Measurements from ENCODE around the gene VPS39.

The VPS39 gene

DNA sequence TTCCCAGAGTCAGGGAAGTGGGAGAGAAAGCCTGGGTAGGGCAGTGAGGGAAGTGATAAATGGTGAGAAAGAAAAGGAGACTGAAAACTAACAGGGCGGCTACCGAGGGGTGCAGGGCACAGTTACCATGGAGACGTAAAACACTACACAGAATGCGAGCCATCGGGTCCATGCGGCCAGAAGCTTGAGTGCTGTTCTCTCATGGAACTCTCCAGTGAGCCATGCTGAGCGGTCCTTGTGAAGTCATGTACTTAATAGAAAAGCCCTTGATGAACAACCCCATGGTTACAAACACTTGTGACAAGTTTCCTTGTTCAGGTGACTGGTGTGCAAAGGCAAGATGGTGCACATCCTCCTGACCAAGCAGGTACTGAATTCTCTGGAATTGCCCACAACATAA lies 48.0 kb downstream of the VPS39 start:
- TF ChIP-seq, protein P1, sequence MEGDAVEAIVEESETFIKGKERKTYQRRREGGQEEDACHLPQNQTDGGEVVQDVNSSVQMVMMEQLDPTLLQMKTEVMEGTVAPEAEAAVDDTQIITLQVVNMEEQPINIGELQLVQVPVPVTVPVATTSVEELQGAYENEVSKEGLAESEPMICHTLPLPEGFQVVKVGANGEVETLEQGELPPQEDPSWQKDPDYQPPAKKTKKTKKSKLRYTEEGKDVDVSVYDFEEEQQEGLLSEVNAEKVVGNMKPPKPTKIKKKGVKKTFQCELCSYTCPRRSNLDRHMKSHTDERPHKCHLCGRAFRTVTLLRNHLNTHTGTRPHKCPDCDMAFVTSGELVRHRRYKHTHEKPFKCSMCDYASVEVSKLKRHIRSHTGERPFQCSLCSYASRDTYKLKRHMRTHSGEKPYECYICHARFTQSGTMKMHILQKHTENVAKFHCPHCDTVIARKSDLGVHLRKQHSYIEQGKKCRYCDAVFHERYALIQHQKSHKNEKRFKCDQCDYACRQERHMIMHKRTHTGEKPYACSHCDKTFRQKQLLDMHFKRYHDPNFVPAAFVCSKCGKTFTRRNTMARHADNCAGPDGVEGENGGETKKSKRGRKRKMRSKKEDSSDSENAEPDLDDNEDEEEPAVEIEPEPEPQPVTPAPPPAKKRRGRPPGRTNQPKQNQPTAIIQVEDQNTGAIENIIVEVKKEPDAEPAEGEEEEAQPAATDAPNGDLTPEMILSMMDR (IDR thresholded peaks at IDR 0.05; ENCODE audit: borderline replicate concordance, insufficient read depth, low read depth, low read length), result no peak

DNA sequence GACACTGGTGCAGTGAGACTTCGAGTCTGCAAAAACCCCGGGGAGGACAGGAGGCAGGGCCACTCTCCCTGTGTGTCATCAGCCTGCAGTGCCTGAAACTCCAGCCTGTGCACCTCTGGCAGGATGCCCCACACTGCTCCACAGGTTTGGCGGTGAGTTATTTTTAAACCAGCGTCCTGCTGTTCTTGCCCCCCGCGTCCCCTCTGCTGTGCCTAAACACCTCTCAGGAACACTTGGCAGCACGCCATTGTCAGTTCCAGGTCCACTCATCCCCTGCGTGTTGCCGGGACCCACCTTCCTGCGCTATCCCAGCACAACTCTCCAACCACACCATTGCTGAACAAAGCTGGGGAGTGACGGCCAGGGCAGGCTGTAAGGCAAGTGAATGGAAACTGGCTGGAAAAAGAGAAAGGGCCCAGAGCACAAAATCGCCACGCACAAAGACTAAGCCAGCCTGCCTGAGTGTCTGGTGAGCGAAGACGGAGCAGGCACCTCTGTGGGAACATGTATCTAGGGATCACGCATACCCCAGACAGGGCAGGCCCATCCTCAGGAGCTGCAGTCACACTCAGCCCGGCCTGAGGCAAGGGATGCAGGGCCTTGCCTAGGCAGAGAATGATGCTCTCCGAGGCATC lies 48.6 kb downstream of the VPS39 start:
- no peak overlapping the region for H3K4me3 ChIP-seq (ENCODE audit: low read depth, low read length)
- TF ChIP-seq, protein P1 (IDR thresholded peaks at IDR 0.05; ENCODE audit: borderline replicate concordance, insufficient read depth, low read depth, low read length), result no peak

More for the DNA sequence above, 48.0 kb downstream of the VPS39 start:
- no peak overlapping the region for H3K4me3 ChIP-seq (ENCODE audit: low read depth, low read length)

DNA sequence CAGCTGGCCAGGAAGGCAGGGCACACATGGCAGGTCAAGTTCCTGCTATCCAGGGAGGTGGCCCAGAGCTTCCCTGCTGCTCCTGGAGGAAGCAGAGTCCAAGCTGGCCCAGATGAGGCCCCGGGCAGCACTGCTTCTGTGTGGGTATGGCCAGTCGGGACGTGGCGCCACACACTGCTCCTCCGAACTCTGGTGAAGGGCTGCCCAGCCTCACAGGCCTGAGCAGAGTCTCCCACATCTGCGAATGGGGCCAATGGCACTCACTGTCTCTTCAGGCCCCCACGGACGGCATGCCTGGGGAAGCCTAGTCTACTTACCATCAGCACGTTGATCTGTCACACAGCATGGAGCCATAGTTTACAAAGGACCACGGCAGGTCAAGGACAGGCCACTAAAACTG lies 49.2 kb downstream of the VPS39 start:
- TF ChIP-seq, protein P1 (IDR thresholded peaks at IDR 0.05; ENCODE audit: borderline replicate concordance, insufficient read depth, low read depth, low read length), result no peak

DNA sequence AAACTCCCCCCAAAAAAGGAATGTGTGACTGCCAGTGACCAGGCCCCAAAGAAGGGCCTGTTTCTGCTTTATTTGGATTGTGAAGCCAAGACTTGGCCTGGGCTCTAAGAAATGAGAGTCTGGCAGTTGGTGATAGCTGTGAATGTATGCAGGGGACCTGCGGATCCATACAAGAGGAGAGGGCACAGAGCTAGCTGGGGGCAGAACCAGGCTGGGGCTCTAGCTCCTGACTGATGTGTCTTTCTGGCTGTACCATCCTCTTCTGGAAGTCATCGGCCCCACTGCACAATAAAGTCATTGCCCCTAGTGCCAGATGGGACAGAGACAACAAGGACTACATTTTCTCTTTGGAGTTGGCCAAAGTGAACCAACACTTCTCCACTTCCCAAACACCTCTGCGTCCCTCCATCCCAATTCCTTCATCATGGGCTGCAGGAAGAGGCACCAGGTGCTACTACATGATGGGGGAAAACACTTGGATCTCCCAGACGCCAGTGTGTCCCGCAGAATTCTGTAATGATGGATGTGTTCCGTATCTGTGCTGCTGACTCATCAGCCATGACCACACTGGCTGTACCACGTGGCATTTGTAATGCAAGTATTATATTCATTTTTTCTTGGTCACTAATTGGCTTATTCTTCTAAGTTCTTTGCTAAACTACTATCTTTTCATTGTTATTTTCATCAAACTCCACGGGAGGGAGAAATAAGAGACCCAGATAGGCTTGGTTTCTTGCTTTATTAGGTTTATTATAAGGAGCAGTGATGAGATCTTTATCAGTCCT lies 49.9 kb downstream of the VPS39 start:
- H3K4me3 ChIP-seq (ENCODE audit: low read depth, low read length), result no peak overlapping the region
- TF ChIP-seq, protein P1 (IDR thresholded peaks at IDR 0.05; ENCODE audit: borderline replicate concordance, insufficient read depth, low read depth, low read length), result no peak

More for the DNA sequence above, 49.2 kb downstream of the VPS39 start:
- H3K4me3 ChIP-seq (ENCODE audit: low read depth, low read length), result no peak overlapping the region

DNA sequence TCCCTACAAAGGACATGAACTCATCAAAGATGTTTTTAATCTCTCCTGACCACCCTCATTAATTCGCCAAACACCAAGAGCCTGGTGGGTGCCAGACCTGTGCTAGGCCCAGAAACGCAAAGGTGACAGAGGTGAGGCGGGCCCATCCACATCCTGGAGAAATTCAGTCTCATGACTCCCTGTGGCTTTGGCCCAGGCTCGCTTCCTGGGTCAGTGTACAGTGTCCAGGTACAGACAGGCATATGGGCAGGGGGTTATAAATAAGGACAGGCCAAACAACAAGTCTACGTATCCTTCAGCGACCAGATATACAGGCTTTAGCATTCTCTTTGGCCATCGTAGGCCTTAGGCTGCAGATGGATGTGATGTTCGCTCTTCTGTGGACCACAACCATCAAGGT lies 50.7 kb downstream of the VPS39 start:
- TF ChIP-seq, protein P1 (IDR thresholded peaks at IDR 0.05; ENCODE audit: borderline replicate concordance, insufficient read depth, low read depth, low read length), result no peak
- no peak overlapping the region for H3K4me3 ChIP-seq (ENCODE audit: low read depth, low read length)

DNA sequence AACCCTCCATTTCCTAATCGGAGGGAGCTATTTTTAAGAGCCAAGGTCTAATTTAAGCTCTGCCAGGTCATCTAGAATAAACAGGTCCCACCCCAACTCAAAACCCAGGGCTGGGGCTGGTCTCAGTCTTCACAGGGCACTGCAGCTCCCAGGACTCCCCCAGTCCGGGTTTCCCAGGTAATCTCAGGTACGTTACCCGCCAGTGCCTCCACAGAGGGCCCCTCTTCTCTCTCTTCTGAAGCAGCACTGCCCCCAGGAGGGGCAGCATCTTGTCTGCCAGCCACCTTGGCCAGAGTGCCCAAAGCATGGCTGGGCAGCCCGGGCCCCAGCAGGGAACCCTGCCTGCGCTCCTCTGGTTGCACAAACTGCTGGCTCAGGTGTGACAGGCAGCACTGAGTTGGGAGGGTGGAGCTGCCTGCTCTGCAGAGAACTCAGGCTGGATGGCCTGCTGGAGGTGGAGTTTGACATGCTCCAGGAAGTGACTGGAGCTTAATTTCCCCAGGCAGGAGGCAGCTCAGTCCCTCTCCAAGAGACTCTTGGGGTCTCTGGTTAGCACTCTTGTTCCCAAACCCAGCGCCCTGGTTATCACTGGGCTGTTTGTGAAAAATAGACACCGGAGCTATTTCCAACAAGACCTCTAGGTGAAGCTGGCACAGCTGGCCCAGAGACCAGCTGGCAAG lies 51.7 kb downstream of the VPS39 start, which contains the start of gene PLA2G4F:
PLA2G4F (minus strand) TSS at position 394 of the 680 bp plus-strand sequence; CDS start at position 307, 87 bp downstream.
- H3K4me3 ChIP-seq (ENCODE audit: low read depth, low read length), result no peak within 1 kb of the TSS
- TF ChIP-seq, protein P1 (IDR thresholded peaks at IDR 0.05; ENCODE audit: borderline replicate concordance, insufficient read depth, low read depth, low read length), result no peak

Data from GM12875 (cell line).